Measurements from ENCODE around the gene MAPK4. TPM values are rescaled to one million over a fixed set of nuclear protein-coding genes. Genes with fewer than 3 reads are reported as not detected.

The MAPK4 gene
- total RNA-seq, 1 donor from 2014 or later, result 3.1 TPM

- Histone ChIP-seq H3K4me3 (ENCODE audit: low read depth, low read length) (no peak overlapping the region), H3K27me3 (ENCODE audit: control insufficient read depth, insufficient read depth, low read length) (no peaks in the 10 kb centered on the region), H3K36me3 (ENCODE audit: control insufficient read depth, insufficient read depth, low read length) (no peaks in the 10 kb centered on the region)
- DNase-seq (ENCODE audit: low read depth), result no peak
- no peak for TF ChIP-seq CTCF (IDR thresholded peaks at IDR 0.05; ENCODE audit: insufficient read depth, low read length, poor library complexity, severe bottlenecking)
These were observed 127.6 kb downstream of the MAPK4 start for GRCh38 chr18:50687491-50687890.

GRCh38 chr18:50689578-50689977 is 129.7 kb downstream of the MAPK4 start:
- TF ChIP-seq CTCF (IDR thresholded peaks at IDR 0.05; ENCODE audit: insufficient read depth, low read length, poor library complexity, severe bottlenecking), result no peak
- DNase-seq (ENCODE audit: low read depth), result no peak
- Histone ChIP-seq H3K36me3 (ENCODE audit: control insufficient read depth, insufficient read depth, low read length) (no peaks in the 10 kb centered on the region), H3K4me3 (ENCODE audit: low read depth, low read length) (no peak overlapping the region), H3K27me3 (ENCODE audit: control insufficient read depth, insufficient read depth, low read length) (no peaks in the 10 kb centered on the region)

DNA sequence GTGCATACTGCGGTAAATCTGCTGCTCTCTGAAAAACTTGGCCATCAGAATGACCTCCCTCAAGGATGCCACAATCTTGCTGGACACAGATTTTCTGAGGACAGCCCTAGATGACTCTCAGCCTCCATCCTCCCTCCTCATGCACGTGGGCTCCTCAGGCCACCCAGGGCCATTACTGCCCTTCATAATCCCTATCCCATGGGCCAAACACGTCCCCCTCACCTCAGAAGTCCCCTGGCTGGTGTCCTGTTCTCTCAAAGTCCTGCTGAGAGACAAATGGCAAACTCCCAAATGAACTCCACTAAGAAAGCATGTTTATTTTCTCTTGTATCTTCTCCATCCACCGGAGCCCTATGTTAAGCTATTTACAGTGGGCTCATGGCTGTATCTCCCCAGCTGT is 134.3 kb downstream of the MAPK4 start:
- no peak for DNase-seq (ENCODE audit: low read depth)
- TF ChIP-seq CTCF (IDR thresholded peaks at IDR 0.05; ENCODE audit: insufficient read depth, low read length, poor library complexity, severe bottlenecking), result no peak
- no peaks in the 10 kb centered on the region for H3K36me3 ChIP-seq (ENCODE audit: control insufficient read depth, insufficient read depth, low read length)

GRCh38 chr18:50695431-50696176 is 135.7 kb downstream of the MAPK4 start:
- no peak for TF ChIP-seq CTCF (IDR thresholded peaks at IDR 0.05; ENCODE audit: insufficient read depth, low read length, poor library complexity, severe bottlenecking)
- H3K27me3 ChIP-seq (ENCODE audit: control insufficient read depth, insufficient read depth, low read length), result no peaks in the 10 kb centered on the region

More for the DNA sequence above, 134.3 kb downstream of the MAPK4 start:
- Histone ChIP-seq H3K27me3 (ENCODE audit: control insufficient read depth, insufficient read depth, low read length) (no peaks in the 10 kb centered on the region), H3K4me3 (ENCODE audit: low read depth, low read length) (no peak overlapping the region)

DNA sequence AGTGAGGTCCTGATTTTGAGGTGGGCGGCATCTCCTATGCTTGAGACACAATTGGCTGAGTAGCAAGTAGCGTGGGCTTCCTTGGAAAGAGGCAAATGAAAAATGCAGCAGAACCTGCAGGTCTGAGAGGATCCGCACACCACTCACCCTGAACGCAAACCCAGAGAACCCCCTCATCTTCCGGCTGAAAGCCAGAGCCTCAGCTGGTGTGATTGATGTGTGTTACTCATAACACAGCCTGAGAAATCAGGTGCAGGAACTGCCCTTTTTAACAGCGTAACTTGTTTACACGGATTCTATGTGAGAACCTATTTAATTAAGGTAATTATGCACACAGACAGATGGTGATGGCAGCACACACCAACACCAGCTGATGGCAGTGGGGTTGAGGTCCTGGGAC is 136.5 kb downstream of the MAPK4 start:
- Histone ChIP-seq H3K36me3 (ENCODE audit: control insufficient read depth, insufficient read depth, low read length) (no peaks in the 10 kb centered on the region), H3K27me3 (ENCODE audit: control insufficient read depth, insufficient read depth, low read length) (no peaks in the 10 kb centered on the region), H3K4me3 (ENCODE audit: low read depth, low read length) (no peak overlapping the region)
- DNase-seq (ENCODE audit: low read depth), result no peak
- TF ChIP-seq CTCF (IDR thresholded peaks at IDR 0.05; ENCODE audit: insufficient read depth, low read length, poor library complexity, severe bottlenecking), result no peak

More at GRCh38 chr18:50695431-50696176, 135.7 kb downstream of the MAPK4 start:
- Histone ChIP-seq H3K36me3 (ENCODE audit: control insufficient read depth, insufficient read depth, low read length) (no peaks in the 10 kb centered on the region), H3K4me3 (ENCODE audit: low read depth, low read length) (no peak overlapping the region)
- no peak for DNase-seq (ENCODE audit: low read depth)

DNA sequence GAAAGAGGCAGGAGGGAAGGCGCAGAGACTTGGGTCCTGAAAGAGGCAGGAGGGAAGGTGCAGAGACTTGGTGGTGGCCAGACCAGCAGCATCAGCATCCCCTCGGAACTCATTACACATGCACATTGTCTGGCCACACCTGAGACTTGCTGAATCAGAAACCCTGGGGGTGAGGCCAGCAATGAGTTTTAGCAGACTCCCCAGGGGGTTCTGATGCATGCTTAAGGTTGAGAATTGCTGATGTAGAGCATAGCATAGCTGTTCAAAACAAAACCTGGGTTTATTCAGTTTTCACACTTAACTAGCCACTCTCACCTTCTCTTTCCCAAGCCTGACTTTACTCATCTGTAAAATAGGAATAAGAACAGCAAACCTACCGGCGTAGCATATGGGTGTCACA is 137.0 kb downstream of the MAPK4 start:
- no peak for DNase-seq (ENCODE audit: low read depth)
- TF ChIP-seq CTCF (IDR thresholded peaks at IDR 0.05; ENCODE audit: insufficient read depth, low read length, poor library complexity, severe bottlenecking), result no peak
- H3K4me3 ChIP-seq (ENCODE audit: low read depth, low read length), result no peak overlapping the region
- H3K36me3 ChIP-seq (ENCODE audit: control insufficient read depth, insufficient read depth, low read length), result no peaks in the 10 kb centered on the region
- no peaks in the 10 kb centered on the region for H3K27me3 ChIP-seq (ENCODE audit: control insufficient read depth, insufficient read depth, low read length)
